Osteocyte (in vitro differentiated cells): ENCODE measurements around the gene GSTO2. TPM values are rescaled to one million over a fixed set of nuclear protein-coding genes. Genes with fewer than 3 reads are reported as not detected.
A peak's percentile ranks its signal among the peaks of the same experiment; 100 is the strongest.

Experiments used
- DNase-seq: peaks from one replicate; pipeline ENCODE4 v3.0.0; 2021; ENCODE audit warnings: mixed read lengths; ENCODE audit not compliant: unreplicated experiment; ENCODE audit errors: extremely low spot score
- H3K27ac Mint-ChIP-seq: one replicate; pipeline ENCODE4 v1.8.0; 2021; ENCODE audit warnings: mild to moderate bottlenecking, mixed read lengths; ENCODE audit not compliant: unreplicated experiment
- H3K27me3 Mint-ChIP-seq: one replicate; pipeline ENCODE4 v1.8.0; 2021; ENCODE audit warnings: mixed read lengths; ENCODE audit not compliant: unreplicated experiment
- H3K36me3 Mint-ChIP-seq: one replicate; pipeline ENCODE4 v1.8.0; 2021; ENCODE audit warnings: mixed read lengths; ENCODE audit not compliant: unreplicated experiment
- H3K4me1 Mint-ChIP-seq: one replicate; pipeline ENCODE4 v1.8.0; 2021; ENCODE audit warnings: mixed read lengths; ENCODE audit not compliant: unreplicated experiment
- H3K4me3 Mint-ChIP-seq: one replicate; pipeline ENCODE4 v1.8.0; 2021; ENCODE audit warnings: mild to moderate bottlenecking, moderate library complexity, mixed read lengths; ENCODE audit not compliant: unreplicated experiment
- H3K9me3 Mint-ChIP-seq: one replicate; pipeline ENCODE4 v1.8.0; 2021; ENCODE audit warnings: mixed read lengths; ENCODE audit not compliant: unreplicated experiment
- total RNA-seq: library from RNA; stranded (reverse); gene quantifications from 2 replicates; pipeline ENCODE4 v1.2.1, GENCODE V29; 2021
- TF ChIP-seq, protein P1 (sequence below): fragments of 200-600 bp; sonication (generic); IDR thresholded peaks from 2 replicates; pipeline ENCODE4 v1.5.0; 2021; ENCODE audit warnings: antibody characterized with exemption, mild to moderate bottlenecking, moderate library complexity

GSTO2 gene
- total RNA-seq, 1 donor from 2014 or later = 0.54 TPM

GRCh38 chr10:104291439-104291951 lies 22.5 kb downstream of the GSTO2 start:
- TF ChIP-seq, protein P1, sequence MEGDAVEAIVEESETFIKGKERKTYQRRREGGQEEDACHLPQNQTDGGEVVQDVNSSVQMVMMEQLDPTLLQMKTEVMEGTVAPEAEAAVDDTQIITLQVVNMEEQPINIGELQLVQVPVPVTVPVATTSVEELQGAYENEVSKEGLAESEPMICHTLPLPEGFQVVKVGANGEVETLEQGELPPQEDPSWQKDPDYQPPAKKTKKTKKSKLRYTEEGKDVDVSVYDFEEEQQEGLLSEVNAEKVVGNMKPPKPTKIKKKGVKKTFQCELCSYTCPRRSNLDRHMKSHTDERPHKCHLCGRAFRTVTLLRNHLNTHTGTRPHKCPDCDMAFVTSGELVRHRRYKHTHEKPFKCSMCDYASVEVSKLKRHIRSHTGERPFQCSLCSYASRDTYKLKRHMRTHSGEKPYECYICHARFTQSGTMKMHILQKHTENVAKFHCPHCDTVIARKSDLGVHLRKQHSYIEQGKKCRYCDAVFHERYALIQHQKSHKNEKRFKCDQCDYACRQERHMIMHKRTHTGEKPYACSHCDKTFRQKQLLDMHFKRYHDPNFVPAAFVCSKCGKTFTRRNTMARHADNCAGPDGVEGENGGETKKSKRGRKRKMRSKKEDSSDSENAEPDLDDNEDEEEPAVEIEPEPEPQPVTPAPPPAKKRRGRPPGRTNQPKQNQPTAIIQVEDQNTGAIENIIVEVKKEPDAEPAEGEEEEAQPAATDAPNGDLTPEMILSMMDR = peak; percentile 100
- H3K36me3 Mint-ChIP-seq = no peaks in the 10 kb centered on the region
- no peak overlapping the region for H3K27ac Mint-ChIP-seq
- peaks cover 40% of the 10 kb centered on the region for H3K27me3 Mint-ChIP-seq
- H3K4me1 Mint-ChIP-seq = peaks cover 10% of the 10 kb centered on the region
- no peak overlapping the region for H3K4me3 Mint-ChIP-seq
- no peaks in the 10 kb centered on the region for H3K9me3 Mint-ChIP-seq
- peak; percentile 95 for DNase-seq

- H3K27ac Mint-ChIP-seq = no peak overlapping the region
- H3K27me3 Mint-ChIP-seq = peaks cover 29% of the 10 kb centered on the region
- TF ChIP-seq, protein P1 = no peak
- DNase-seq = no peak
- no peaks in the 10 kb centered on the region for H3K36me3 Mint-ChIP-seq
- H3K4me3 Mint-ChIP-seq = no peak overlapping the region
- H3K9me3 Mint-ChIP-seq = no peaks in the 10 kb centered on the region
- peaks cover 10% of the 10 kb centered on the region for H3K4me1 Mint-ChIP-seq
Measured at GRCh38 chr10:104293011-104293410, 24.0 kb downstream of the GSTO2 start.

DNA sequence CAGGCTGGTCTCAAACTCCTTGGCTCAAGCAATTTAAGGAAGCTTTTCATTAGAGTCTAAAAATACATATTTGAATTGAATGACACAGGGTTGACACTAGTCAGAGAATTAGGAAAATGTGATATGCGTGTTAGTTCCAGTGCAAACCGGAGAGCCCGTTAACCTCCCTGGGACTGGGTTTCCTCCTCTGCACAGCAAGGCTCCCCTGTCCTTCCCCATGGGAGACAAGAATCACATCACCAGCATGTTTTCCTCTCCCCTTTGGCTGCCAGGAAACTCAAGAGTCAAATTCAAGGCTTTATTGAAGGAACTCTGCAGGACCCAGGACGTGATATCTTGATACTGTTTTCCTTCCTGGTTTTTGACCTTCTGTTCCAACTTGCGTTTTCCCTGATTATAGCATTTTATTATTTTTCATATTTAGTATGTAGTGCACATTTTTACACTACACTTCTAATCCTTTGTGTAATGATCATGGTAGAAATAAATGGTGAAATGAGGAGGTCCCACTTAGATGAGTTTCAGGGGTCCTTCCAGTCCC lies 24.9 kb downstream of the GSTO2 start:
- Mint-ChIP-seq H3K9me3 (no peaks in the 10 kb centered on the region), H3K36me3 (no peaks in the 10 kb centered on the region), H3K27ac (no peak overlapping the region), H3K4me3 (no peak overlapping the region), H3K27me3 (peaks cover 21% of the 10 kb centered on the region), H3K4me1 (peaks cover 10% of the 10 kb centered on the region)
- TF ChIP-seq, protein P1 = no peak
- no peak for DNase-seq

DNA sequence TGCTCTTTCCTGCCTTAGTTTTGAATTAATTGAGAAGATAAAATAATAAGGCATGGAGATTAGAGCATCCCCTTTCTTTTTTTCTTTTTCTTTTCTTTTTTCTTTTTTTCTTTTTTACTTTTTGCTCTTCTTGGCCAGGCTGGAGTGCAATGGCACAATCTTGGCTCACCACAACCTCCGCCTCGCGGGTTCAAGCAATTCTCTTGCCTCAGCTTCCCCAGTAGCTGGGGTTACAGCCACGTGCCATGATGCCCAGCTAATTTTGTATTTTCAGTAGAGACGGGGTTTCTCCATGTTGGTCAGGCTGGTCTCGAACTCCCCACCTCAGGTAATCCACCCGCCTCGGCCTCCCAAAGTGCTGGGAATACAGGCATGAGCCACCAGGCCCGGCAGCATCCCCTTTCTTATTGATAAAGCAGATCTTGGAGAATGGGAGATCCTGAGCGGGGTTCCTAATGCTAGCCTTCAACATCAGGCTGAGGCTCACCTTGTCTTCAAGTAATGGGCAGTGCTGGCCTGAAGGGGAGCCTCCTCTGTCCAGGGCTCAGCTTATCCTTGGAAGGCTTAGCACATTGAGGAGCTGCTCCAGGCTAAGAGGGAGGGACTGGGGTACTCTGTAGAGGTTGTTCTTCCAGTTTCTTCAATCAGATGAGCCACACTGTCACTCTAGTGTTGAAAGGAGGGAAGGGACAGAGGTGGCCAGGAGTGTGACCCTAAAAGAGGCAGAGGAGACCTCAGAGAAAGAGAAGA lies 27.9 kb downstream of the GSTO2 start:
- peaks cover 5% of the 10 kb centered on the region for H3K27me3 Mint-ChIP-seq

More for the DNA sequence above, 27.9 kb downstream of the GSTO2 start:
- no peak overlapping the region for H3K27ac Mint-ChIP-seq
- no peaks in the 10 kb centered on the region for H3K36me3 Mint-ChIP-seq
- peaks cover 25% of the 10 kb centered on the region for H3K4me1 Mint-ChIP-seq
- DNase-seq = no peak
- TF ChIP-seq, protein P1 = no peak
- H3K4me3 Mint-ChIP-seq = no peak overlapping the region
- no peaks in the 10 kb centered on the region for H3K9me3 Mint-ChIP-seq
